GM13976 (cell line): ENCODE data around the gene PAK2.

Experiments used
- DNase-seq: peaks from one replicate; pipeline ENCODE4 v3.0.0; 2012; ENCODE audit warnings: low spot score
- CTCF ChIP-seq: IDR thresholded peaks from 2 replicates; pipeline ENCODE4 v1.5.1; 2012; ENCODE audit warnings: borderline replicate concordance, mild to moderate bottlenecking; ENCODE audit not compliant: insufficient read depth; ENCODE audit errors: extremely low read depth, missing control alignments, control extremely low read depth
- in situ Hi-C: fragments of 300-500 bp; cut with MboI; formaldehyde crosslinking; loops from one replicate; pipeline ENCODE4 v1.12.0; 2022; ENCODE audit warnings: low sequenced_read_pairs, mixed read lengths, inconsistent platforms; ENCODE audit not compliant: unreplicated experiment

PAK2 gene

GRCh38 chr3:196697270-196697669 is 42.4 kb upstream of the PAK2 start:
- TF ChIP-seq CTCF: no peak
- no peak for DNase-seq
- in situ Hi-C loops: no loop called here

- in situ Hi-C loops: no loop called here
- no peak for DNase-seq
- no peak for TF ChIP-seq CTCF
Observed at GRCh38 chr3:196699749-196700148, 39.9 kb upstream of the PAK2 start.

GRCh38 chr3:196700801-196701200 is 38.9 kb upstream of the PAK2 start:
- in situ Hi-C loops: no loop called here
- TF ChIP-seq CTCF: no peak
- DNase-seq: no peak

GRCh38 chr3:196706327-196706726 is 33.3 kb upstream of the PAK2 start:
- TF ChIP-seq CTCF: no peak
- no peak for DNase-seq
- in situ Hi-C loops: no loop called here

- in situ Hi-C loops: no loop called here
- TF ChIP-seq CTCF: no peak
- DNase-seq: no peak
Observed at GRCh38 chr3:196706731-196707130, 32.9 kb upstream of the PAK2 start.

- in situ Hi-C loops: no loop called here
- DNase-seq: no peak
- no peak for TF ChIP-seq CTCF
Observed at GRCh38 chr3:196707566-196707965, 32.1 kb upstream of the PAK2 start.

- DNase-seq: no peak
- no peak for TF ChIP-seq CTCF
- in situ Hi-C loops: no loop called here
Observed at GRCh38 chr3:196708467-196708866, 31.2 kb upstream of the PAK2 start.
